SKM-1 (cell line): ENCODE data around the gene IWS1.
"Not testable (repeated sequence)": the region's sequence is repeated elsewhere in the genome, so short reads cannot be mapped to it uniquely, and the experiment has no call there.

Experiments
- DNase-seq: peaks from one replicate; lab custom pipeline; 2025; ENCODE audit not compliant: unreplicated experiment; lab: John Stamatoyannopoulos, UW

Gene IWS1

DNA sequence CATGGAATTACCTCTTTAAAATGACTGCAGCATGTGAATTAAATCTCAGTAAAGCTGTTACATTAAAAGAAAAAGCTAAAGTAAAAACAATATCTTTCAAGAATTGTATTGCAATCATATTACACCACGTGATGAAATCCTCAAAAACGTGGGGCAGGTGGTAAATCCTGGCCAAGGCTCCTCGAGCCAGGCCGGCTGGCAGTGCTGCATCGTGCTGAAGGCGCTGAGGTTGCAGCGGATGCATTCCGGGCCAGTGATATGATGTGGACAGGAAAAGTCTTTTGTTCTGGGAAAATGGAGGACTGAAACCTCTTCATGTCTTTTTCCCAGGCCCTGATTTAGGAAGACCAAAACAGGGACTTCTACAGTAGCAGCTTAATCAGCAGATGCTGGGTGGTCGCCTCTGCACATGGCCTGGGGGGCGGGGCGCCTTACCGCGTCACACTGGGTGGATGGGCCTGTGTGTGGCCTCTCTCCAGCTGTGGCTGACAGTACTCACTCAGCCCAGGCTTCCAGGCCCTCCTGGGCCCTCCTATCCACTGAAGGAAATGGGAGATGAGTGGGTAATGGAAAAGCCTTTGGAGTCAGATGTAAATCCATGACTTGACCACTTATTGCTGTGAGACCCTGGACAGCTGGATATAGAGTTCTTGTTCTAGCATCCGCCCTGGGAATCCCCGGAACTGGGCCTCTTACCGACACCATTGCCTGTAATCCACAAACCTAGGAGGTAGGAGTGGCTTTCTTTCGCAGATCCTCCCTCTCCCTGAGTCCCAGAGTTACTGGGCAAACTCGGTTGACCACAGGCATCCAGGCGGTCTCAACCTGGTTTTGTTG lies 62.9 kb downstream of the IWS1 start:
- DNase-seq, result no peak

DNA sequence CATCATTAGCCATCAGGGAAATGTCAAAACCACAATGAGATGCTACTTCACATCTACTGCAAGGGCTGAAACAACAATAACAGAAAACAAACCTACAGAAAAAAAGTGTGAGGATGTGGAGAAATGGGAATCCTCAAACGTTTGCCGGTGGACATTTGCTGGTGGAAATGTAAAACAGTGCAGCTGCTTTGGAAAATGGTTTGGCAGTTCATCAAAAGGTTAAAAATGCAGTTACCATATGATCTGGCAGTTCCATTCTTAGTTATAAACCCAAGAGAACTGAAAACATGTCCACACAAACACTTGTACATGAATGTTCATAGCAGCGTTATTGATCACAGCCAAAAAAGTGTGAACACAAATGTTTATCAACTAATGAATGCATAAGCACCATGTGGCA lies 63.8 kb downstream of the IWS1 start:
- DNase-seq, result no peak

DNA sequence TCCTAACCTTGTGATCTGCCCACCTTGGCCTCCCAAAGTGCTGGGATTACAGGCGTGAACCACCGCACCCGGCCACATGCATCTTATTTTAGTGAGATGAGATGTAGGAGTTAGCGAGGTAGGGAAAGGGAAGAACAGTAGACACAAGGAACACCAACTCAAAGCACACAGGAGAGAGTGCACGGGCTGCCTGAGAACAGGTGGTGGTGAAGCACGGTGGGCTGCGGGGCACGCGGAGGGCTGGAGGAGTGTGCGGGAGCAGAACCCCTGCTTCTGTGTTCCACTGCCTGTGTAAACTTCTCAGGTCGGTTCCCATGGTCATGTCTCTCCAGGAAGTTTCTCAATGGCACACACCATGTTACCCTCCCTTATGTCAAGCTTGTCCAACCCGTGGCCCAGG lies 69.3 kb downstream of the IWS1 start:
- no peak for DNase-seq

DNA sequence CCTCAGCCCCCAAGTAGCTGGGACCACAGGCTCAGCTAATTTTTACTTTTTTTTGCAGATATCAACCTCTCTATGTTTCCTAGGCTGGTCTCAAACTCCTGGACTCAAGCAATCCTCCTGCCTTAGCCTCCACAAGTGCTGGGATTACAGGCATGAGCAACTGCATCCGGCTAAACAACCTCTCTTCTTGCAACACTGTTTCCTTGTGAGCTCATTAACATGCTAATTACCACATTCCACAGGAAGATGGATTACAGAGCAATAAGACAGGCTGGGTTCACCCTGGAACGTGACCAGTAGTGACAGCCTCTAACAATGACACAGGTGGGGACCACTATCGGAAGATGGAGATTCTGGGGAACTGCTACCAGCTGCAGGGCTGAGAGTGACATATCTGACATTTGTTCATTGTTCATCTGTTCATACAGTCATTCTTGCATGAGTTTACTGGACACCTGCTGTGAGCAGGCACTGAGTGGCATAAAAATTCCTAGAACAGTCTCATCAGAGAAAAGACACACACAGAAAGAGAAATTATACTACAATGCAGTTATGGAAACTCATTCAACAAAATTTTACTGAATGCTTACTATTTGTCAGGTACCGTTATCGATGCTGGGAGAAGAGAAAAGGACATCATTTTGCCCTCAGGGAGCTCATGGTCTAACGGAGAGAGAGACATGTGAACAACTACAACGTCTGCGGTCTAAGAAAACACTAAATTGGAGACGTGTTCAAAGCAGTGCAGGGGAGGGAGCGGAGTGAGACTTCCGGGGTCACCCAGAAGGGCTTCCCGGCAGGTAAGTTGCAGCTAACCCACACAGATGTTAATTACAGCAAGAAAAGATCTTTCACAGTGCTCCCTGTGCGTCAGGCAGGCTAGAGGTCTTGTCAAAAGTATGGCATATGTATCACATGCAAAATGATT lies 70.5 kb downstream of the IWS1 start:
- DNase-seq, result no peak

DNA sequence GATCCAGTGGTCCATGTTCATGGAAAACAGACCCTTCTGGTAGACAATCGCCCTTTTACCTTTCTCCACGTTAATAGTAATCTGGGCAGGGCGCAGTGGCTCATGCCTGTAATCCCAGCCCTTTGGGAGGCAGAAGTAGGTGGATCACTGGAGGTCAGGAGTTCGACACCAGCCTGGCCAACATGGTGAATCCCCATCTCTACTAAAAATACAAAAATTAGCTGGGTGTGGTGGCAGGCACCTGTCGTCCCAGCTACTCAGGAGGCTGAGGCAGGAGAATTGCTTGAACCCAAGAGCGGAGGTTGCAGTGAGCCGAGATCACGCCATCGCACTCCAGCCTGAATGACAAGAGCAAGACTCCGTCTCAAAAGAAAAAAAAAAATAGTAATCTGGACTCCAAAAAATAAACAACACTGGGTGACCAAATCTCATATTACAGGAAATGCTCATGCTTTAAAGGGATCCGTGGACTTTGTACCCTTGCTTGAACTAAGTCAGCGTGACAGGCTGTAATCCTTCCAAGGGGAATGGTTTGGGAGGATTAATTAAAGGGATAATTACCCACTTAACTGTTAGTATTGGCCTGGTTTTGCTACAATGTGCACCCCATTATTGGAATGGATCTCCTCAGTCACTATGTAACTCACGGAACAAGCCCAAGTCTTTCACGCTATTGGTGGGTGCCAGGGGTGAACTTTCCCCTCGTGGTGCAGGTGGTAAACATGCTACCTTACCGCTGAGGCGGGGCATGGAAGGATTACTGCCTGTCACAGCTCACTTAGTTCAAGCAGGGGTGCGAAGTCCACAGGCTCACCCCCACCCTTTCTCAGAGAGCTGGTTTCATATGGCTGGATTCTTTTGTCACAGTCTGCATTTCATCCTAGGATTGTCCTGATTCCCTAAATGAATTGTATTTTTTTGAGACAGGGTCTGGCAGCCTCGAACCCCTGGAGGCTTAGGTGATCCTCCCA lies 71.4 kb downstream of the IWS1 start:
- no peak for DNase-seq

DNA sequence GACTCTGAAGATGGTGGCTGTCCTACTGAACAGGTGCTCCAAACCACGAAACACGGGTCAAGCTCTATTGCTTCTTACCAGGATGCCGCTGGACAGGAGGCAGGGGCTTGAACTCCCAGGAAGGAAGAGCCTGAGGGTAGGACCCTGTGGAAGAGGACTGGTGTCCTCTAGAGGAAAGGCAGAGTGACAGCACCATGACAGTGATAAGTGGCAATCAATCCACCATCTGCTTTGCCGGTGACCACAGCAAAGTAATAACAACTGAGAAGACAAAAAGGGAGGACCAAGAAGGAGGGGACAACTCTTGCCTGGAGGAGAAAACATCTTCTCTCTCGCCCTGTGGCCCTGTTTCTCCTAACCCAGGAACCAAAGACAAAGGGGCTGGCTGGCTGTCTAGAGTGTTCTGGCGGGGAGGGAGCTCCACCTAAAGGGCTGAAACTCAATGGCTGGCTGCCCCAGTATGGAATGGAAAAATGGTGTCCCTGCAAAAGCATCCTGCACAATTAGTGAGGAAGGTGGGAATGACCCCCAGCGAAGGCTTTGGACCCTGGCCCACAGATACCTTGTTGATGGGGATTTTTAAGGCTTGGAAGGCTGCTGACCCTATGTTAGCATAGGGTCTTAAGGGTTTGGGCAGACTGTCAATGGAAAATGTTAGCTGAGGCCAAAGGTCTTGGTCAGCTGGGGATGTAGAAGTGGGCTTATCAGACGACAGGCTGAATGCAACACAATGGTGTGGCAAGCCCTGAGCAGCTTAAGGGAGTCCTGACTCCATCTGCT lies 72.7 kb downstream of the IWS1 start:
- no peak for DNase-seq

DNA sequence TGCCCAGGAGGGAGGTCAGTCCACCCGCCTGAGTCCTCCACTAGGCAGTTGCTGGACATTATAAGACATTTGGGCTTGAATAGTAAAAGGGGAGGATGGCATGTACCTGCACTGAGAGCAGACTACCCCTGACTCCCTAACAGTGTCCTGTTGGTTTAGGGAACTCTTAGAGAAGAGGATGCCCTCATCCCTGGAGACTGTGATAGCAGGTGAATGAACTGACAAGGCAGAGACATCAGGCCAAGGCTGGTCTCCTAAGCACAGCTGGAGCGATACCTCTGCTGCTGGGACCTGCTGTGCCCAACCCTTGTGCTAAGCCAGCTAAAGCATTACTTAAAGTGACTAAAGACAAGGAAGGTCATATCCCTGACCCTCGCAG lies 73.3 kb downstream of the IWS1 start:
- DNase-seq, result no peak

DNA sequence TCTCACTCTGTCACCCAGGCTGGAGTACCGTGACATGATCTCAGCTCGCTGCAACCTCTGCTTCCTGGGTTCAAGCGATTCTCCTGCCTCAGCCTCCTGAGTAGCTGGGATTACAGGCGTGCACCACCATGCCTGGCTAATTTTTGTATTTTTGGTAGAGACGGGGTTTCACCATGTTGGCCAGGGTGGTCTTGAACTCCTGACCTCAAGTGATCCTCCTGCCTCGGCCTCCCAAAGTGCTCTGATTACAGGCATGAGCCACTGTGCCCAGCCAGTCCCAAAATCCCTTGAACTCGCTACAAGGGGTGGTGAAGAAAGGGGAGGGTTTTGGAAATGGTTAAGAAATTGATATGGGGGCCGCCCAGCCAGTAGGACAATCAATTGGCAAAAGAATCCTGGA lies 73.9 kb downstream of the IWS1 start:
- not testable (repeated sequence) for DNase-seq

DNA sequence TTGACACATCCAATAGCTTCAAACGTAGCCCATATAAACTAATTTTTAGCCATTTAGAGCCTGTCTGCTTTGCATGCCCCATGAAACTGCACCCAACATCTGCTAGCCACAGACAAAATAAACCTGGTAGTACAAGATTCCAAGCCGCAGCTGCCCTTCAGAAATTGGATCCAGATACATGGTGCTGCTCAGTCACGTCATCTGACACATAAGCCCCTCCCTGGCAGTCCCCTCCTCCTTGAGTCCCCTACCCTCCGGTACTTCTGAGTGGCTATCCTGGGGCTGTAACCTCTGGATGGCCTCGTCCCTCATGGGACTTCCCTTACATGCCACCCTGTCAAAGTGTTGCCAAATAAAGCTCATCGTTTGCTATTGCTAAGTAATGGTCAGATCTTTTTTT lies 74.3 kb downstream of the IWS1 start:
- DNase-seq, result no peak

DNA sequence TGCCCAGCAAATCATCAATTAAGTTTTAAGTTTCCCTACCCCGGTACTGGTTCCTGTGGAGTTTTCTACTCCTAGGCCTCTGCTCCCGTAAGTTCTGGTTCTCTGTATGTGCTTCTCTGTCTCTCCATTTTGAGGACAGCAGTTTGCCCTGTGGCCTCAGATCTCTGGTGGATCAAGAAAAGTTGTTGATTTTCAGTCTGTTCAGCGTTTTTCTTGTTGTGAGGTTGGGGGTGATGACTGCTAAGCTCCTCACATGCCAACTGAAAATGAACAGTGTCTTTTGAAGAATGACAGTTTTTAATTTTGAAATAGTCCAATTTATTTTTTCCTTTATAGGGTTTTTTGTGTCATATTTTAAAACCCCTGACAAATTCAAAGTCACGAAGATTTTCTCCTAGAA lies 76.4 kb downstream of the IWS1 start:
- no peak for DNase-seq

DNA sequence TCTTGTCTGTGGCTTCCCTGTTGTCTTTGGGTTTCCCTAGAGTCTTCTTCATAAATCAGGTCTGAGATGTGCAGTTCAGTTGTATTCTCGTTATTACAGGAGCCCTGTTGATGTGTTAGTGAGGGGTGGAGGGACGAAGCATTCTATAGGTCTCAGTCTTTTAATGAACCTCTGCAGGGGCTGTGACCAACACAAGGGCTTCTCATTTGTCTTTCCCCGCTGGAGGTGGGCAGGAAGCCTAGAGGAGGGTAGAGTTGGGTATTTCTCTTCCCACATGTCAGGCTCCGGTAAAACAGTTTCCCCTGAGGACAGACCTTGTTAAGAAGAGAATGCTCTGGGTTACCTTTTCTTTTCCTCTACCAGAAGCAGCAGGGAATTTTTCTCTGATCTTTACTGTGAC lies 76.9 kb downstream of the IWS1 start:
- DNase-seq, result no peak

DNA sequence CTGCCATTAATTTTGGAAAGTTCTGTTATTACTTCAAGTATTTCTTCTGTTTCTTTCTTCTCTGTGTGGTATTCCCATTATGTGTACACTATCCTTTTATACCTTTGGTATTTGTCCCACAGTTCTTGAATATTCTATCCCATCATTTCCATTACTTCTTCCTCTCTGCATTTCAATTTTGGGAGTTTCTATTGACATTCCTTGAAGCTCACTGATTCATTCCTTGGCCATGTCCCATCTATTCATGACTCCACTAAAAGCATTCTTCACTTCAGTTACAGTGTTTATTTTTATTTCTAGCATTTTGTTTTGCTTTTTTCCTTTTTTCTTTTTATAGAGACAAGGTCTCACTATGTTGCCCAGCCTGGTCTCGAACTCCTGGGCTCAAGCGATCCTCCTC lies 77.8 kb downstream of the IWS1 start:
- DNase-seq, result no peak

DNA sequence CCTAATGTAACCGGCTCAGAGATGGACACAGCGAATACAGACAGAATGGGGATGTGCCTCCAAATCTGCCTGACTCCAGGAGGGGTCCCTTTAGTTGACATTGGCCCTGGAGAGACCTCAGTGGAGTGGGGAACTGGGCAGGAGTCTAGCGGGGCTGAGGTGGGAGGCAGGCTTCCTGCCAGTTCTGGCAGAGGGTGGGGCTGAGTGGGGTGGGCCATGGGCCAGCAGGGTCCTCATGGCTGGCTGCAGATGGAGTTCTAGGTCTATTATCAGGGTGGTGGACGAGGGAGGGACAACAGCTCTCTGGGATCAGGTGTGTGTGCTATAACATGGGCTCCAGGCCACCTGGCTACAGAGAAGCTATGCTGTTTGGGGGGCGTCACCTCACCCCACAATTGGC lies 86.9 kb downstream of the IWS1 start:
- no peak for DNase-seq

DNA sequence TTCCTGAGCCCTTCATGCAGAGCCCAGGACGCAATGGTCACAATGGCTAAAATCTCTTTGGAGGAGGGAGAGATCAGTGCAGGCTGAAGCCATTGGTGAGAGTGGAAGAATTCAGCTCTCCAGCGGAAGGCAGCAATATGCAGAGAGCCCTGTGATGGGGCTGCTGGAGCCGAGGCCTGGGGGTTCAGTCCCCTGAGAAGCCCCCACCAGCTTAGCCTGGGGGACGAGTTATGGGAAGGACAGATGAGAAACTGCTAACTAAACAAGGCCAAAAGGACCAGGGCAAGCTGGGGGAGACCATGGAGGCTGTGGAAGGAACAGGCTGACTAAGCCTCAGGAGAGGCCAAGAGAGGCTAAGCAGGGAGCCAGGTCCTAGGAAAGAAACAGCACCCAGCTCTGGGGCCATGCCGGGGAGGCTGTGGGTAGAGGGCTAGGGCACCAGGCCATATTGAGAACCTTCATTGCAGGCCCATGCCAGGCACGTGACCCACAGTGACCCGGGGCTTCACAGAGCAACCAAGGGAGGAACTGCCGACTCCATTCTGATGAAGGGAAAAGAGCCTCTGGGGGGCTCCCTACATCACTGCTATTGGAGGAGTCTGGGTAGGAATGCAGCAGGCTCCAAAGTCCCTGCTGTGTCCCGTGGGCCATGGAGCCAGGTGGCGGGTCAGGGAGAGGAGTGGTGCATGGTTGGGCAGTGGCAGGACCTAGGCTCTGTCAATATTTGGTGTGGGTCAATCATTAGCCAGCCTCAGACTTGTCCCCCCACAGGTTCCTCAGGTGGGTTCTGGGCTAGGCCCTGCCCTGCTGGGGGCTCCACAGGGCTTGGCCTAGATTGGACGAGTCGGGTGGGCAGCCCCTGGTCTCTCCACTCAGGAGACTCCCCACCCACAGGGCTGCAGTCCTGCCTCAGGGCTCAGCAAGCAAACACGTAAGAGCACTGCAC lies 88.2 kb downstream of the IWS1 start:
- DNase-seq, result no peak

DNA sequence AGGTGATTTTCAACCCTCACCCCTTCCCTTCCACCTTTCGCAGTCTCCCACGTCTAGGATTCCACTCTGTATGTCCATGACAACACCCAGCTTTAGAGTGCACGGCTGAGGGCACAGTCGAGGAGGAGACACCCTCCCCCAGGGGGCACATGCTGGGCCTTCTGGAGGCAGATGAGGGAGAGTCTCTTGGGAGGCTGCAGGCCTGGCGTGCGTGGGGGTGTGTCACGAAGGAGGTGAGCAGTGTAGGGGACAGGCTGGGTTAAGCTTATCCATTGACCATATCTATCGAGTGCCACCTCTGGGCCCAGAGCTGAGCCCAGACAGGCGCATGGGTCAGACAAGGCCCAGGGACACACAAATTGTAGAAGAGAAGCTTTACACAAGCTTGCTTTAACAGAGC lies 89.2 kb downstream of the IWS1 start:
- no peak for DNase-seq

DNA sequence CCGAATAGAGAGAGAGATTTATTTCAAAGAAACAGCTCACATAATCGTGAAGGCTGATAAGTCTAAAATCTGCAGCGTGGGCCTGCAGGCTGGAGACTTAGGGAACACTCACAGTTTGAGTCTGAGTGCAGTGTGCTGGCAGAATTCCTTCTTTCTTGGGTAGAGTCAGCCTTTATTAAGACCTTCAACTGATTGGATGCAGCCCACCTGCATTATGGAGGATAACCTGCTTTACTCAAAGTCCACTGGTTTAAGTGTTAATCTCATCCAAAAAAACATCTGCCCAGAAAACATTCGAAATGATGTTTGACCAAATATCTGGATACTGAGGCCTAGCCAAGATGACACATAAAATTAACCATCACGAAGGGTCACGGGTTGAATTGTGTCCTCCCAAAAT lies 91.8 kb downstream of the IWS1 start:
- no peak for DNase-seq

DNA sequence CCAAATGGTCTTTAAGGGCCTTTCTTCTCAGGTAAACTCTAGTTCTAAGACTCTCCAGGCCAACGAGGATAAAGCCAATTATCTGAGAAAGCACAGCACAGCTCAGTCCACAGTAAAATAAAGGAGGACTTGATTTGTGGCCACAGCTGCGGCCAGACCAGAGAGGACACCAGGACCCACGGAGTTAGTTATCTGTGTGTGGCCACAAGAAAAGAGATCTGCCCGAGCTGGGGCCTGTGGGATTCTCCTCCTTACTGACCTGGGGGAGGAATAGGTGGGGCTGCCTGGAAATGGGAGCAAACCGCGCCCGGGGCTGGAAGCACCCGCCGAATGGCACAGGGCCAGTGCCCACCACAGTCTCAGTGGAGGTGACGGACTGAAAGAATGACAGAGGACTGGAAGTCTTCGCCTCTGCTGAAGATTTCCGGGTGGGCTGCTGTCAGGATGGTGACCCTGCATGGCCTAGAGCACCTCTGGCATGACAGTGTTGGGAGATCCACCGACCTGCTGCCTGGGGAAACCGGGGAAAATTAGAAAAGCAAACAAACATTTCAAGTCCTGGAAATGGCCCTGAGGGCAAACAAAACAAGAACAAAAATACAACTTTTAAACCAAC lies 94.8 kb downstream of the IWS1 start:
- no peak for DNase-seq
